SK-N-SH (cell line): Measurements from ENCODE around the gene SAMD4A.

ENCODE experiments used
- EZH2phosphoT487 ChIP-seq: fragments of 200-600 bp; sonication (generic); IDR thresholded peaks from 2 replicates; pipeline ENCODE4 v1.6.1; 2017; ENCODE audit warnings: low read depth, mixed run types, mild to moderate bottlenecking, antibody characterized with exemption, moderate library complexity, borderline replicate concordance
- POLR2AphosphoS5 ChIP-seq: IDR thresholded peaks from 2 replicates; pipeline ENCODE4 v1.6.1; 2012; ENCODE audit warnings: low read depth, low read length
- RFX5 ChIP-seq: IDR thresholded peaks from 2 replicates; pipeline ENCODE4 v1.6.1; 2012; ENCODE audit warnings: mild to moderate bottlenecking, improper control_type of control experiment, low read length
- TCF12 ChIP-seq: IDR thresholded peaks from 2 replicates; pipeline ENCODE4 v1.4.0; 2012
- TF ChIP-seq, protein P1 (sequence below): IDR thresholded peaks from 2 replicates; pipeline ENCODE4 v1.4.0; 2012; ENCODE audit warnings: low read depth
- TF ChIP-seq, protein P2 (sequence below): fragments of 200-600 bp; sonication (generic); IDR thresholded peaks from 2 replicates; pipeline ENCODE4 v1.6.1; 2017; ENCODE audit warnings: antibody characterized with exemption, mild to moderate bottlenecking, moderate library complexity

DNA sequence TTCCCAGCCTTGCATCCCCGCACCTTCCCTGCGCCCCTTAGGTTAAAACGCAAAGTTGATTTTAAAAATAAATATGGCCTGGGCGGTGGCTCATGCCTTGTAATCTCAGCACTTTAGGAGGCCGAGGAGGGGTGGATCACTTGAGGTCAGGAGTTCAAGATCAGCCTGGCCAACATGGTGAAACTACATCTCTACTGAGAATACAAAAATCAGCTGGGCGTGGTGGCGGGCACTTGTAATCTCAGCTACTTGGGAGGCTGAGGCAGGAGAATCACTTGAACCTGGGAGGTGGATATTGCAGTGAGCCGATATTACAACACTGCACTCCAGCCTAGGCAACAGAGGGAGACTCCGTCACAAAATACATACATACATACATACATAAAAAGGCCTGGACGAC is 239.7 kb downstream of the SAMD4A start:
- TF ChIP-seq POLR2AphosphoS5: no peak
- no peak for TF ChIP-seq RFX5
- TF ChIP-seq, protein P1, sequence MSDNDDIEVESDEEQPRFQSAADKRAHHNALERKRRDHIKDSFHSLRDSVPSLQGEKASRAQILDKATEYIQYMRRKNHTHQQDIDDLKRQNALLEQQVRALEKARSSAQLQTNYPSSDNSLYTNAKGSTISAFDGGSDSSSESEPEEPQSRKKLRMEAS: no peak
- TF ChIP-seq, protein P2, sequence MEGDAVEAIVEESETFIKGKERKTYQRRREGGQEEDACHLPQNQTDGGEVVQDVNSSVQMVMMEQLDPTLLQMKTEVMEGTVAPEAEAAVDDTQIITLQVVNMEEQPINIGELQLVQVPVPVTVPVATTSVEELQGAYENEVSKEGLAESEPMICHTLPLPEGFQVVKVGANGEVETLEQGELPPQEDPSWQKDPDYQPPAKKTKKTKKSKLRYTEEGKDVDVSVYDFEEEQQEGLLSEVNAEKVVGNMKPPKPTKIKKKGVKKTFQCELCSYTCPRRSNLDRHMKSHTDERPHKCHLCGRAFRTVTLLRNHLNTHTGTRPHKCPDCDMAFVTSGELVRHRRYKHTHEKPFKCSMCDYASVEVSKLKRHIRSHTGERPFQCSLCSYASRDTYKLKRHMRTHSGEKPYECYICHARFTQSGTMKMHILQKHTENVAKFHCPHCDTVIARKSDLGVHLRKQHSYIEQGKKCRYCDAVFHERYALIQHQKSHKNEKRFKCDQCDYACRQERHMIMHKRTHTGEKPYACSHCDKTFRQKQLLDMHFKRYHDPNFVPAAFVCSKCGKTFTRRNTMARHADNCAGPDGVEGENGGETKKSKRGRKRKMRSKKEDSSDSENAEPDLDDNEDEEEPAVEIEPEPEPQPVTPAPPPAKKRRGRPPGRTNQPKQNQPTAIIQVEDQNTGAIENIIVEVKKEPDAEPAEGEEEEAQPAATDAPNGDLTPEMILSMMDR: no peak
- no peak for TF ChIP-seq EZH2phosphoT487
- no peak for TF ChIP-seq TCF12
